GM18520 (cell line): Measurements from ENCODE around the gene ATRIP.

Experiments
- ATAC-seq: cut with Tn5 transposase; IDR thresholded peaks from one replicate; pipeline ENCODE4 v1.9.1; 2021; ENCODE audit not compliant: unreplicated experiment

Gene ATRIP

GRCh38 chr3:48423241-48423882 lies 23.2 kb upstream of the ATRIP start:
- ATAC-seq = no peak

GRCh38 chr3:48423883-48424695 lies 22.4 kb upstream of the ATRIP start:
- ATAC-seq = no peak

DNA sequence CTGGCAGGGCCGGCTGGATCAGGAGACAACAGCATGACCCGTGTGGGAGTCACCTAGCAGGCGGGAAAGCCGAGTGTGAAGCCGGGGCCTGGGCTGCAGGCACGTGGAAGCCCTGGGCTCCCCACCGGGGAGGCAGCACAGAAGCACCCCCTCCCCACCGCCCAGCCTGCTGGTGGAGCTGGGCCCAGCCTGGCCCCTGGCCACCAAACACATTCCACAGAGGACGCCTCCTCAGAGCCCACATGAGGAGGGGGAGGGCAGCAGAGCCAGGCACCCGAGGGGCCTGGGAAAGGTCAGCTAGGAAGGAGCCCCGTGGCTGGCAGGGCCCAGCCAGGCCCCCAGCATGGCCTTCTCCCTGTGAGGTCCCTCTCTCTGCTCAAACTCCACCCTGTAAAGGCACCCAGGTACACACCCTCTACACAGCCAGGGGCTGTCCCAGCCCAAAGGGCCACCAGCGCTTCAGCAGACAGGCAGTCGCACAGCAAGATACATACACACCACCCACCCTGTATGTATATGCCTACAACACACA lies 21.2 kb upstream of the ATRIP start:
- no peak for ATAC-seq

DNA sequence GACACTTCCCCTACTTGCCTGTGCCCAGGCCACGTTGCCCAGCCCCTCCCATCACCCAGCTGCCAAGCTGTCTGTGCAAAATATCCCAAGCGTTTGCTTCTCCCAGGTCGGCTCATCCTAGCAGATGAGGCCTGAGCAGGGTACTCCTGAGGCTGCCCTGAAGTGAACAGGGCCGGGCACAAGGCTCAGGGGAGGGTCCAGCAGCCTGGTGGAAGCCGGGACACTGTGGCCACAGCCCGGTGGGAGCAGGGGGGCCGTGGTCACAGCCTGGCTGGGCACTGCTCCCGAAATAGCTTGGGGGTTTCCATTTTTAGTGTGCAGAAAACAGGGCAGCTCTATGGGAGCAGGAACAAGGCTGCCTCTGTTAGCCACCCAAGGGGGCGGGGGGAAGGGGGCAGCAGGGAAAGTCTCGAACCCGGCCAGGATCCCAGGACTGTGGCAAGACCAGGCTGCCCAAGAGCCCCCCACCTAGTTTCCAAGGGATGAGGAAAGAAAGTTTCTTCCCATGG lies 20.1 kb upstream of the ATRIP start:
- ATAC-seq = no peak

- ATAC-seq = no peak
Measured at GRCh38 chr3:48426944-48427629, 19.4 kb upstream of the ATRIP start.

DNA sequence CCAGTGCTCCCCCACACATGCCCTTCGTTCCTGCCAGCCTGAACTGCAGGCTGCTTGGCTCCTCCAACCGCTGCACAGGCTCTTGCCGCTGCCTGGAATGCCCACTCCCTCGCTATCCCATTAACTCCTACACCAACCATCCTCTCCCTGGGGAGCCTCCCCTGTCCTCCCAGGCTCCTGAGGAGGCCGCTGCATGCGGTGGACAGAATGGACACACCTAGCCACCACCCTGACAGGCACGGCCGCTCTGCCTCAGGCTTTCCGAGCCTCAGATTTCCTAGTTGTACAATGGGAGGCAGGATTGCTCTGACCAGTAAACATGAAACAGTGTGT lies 18.9 kb upstream of the ATRIP start:
- no peak for ATAC-seq

DNA sequence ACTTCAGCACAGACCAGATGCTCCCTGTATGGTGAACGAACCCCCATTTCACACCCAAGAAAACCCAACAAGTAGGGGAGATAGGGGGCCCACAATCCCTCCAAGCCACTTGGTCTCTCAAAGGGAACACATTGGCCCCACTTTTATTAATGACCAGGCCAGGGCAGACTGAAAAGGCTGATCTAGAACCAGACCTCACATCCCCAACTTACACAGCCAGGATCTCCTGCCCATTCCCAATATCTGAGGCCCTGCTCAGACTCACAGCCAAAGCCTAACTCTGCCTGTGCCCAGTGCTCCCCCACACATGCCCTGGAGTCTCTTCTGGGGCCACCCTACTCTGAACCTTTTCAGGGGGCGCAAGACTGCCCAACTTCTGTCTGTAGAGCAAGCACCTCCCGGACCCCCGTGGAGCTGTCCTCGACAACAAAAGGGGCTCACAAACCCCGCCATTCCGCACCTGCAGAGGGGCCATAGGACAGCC lies 18.4 kb upstream of the ATRIP start:
- no peak for ATAC-seq

GRCh38 chr3:48428572-48429316 lies 17.8 kb upstream of the ATRIP start:
- ATAC-seq = no peak

DNA sequence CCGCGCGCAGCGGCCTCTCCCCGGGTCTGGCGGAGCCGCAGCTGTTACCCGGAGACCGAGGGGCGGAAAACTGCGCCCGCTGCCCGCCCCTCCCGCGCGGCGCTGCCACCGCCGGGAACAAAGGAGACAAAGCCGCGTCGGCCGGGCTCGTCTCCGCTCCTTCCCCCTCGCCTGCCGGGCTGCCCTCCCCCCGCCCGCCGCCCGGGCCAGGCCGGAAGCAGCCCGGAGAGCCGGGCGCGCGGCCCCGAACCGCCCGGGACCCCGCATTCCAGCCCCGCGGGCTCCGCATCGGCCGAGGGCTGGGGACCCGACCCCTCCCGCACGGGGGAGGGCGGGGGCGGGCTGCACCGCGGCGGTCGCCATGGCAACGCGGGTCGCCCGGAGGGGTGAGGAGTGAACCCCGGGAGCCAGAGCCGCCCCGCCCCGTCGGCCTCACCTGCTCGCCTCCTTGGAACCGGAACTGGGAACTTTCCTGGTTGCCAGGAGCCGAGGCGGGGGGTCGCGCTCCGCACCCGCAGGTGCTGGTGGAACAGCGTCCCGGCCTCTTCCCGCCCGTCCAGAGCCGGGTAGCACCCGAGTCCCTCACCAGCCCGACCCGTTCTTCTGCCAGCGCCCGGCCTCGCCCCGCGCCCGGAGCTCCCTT lies 17.1 kb upstream of the ATRIP start:
- no peak for ATAC-seq

- ATAC-seq = no peak
Measured at GRCh38 chr3:48429960-48430707, 16.4 kb upstream of the ATRIP start, which contains the start of gene PLXNB1. Gene PLXNB1 (minus strand): TSS chr3:48430086. CDS start chr3:48424611, 5,475 bp downstream.

DNA sequence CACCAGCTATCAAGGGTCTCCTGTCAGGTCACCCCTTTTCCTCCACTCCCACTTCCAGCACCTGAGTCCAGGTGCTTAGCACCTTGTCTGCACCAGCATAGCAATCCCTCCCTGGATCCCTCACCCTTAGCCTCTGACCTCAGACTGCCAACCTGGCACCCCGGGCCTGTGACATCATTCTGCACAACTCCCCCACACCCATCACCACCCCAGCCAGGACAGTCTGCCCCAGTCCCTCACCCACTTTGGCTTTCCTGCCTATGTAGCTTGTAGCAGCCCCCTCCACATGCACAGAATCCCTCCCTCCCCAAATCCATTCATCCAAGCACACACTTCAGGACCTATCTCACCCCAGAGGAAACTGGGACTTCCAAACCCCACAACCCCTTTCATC lies 15.8 kb upstream of the ATRIP start:
- ATAC-seq = no peak

DNA sequence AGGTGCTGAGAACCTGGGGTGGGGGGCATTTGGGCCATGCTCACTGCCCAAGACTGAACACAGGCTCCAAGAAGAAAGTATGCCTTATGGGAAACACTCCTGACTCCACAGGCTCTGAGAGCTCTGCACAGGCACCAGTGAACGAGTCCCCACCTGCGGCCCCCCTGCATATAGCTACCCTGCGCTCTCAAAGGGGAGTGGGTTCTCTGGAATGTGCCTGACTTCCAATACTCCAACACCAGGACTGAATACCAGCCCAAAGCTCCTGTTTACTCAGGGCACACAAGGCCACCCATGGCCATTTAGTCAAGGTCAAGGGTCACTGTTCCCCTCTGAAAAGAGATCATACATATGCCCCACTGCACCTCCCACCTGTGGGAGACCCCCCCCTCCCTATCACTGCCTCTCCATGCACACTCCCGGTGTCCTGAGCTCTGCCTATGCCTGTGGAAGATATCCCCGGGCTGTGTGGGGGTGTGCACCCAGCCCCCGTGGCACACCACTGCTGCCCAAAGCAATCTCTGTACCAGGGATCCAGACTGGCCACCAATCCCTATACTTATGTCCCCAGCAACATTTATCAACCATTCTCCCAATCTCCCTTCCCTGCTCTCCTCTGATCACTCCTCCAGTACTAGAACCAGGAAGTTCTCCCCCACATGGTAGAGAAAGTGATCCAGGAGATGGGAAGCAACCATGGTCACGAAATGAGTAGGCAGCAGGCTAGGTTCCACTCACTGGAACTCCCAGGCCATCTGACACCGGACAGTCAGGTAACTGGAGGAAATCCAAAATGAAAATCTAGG lies 15.1 kb upstream of the ATRIP start:
- no peak for ATAC-seq

DNA sequence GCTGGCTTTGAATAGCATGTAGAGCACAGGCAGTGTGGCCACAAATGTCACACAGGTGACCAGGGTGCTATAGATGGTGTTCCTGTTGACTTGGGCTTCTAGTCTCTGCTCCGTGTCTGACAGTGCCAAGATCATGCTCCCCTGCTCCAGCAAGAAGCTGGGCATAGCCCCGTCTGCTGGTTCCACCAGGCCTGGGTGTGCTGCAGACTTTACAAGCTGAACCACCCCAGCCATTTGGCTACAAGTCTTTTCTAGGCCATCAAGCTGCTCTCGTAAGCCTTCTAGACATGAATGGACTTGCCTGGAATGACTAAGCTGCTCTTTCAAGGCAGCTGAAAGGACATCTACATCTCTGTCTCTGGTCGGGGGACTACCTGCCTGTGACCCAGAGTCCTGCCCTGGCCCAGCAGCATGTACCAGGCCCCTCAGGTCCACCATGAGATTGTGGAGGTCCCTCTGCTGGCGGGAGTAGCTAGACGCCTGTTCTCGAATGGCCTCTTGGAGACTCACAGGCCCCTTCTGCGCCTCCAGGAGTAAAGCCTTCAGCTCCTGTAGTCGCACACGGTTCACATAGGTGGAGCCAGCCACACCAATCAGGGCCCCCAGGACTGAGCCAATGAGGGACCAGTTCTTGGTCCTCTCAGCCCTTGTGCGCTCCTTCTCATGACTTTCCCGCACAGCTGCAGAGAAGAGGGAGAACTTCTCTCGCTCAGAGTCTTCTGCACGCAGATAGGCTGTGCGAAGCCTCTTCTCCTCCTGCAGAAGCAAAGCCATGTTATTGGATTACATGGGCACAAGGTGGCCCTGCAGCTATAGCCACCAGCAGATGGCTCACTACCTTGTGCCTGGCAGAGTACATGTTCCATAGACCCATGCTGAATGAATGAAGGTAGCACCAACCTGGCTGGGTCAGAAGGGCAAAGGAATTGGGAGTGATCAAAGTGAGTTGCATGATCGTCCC lies 13.8 kb upstream of the ATRIP start:
- no peak for ATAC-seq

- ATAC-seq = no peak
Measured at GRCh38 chr3:48433472-48434118, 12.9 kb upstream of the ATRIP start.

DNA sequence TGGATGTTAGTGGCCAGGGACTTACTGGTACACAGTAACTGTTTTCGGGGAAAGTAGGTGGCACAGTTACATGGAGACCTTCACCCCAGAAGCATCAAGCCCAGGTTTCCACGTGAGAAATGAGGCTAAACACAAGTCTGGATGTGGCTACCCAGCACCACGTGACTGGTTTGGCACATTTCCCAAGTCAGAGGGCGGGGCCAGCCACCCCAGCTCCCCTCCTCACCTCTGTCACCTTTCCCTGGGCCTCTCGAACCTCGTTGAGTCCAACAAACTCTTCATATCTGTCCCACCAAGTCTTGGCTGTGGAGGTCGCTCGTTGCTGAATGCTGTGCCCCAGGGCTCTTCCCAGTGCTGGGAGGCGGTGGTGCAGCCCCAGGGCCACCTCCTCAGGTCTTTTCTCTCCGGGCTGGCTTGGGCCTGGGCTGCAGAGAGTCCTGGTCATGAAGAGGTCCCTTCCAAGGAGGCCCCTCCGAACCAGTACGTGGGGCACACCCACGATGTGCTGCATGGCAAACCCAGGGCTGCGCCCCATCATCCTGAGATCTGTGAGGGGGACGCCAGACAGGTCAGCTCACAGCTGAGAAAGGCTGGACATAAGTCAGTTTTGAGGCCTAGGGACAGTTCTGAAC lies 11.8 kb upstream of the ATRIP start:
- ATAC-seq = no peak

DNA sequence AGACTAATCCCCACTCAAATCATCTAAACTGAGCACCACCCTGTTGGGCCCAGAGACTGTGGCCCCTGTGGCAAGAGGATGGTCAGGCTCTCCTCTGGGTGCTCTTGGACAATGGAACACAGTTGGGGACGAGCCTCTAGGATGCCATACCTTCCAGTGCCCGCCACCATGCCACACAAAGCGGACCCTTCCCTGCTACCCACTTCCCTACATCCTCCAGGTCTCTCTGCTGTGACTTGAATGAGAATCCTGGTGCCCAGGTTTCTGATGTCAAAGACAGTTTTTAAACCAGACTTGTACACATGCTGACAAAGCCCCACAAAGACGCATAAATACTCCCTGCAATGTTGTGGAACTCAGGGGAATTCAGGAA lies 11.3 kb upstream of the ATRIP start:
- no peak for ATAC-seq
